ENCODE measurements around the gene GRID2.

The GRID2 gene

DNA sequence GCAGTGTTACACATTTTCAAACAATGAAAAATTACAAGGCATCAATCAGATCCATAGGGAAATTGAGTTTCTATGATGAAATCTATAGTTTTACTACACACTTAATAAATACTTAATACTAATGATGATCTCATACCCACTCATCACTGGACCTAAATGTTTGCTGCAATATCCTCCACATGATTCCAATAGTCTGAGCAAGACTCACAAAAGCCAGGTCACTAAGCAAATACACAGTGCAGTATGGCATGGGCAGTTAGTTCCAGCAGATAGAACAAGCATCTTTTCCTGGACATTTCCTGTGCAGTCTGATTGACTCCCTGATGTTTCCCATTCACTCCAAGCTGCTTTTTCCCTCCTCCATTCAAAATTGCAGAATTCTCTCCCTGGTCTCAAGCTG is 1415.8 kb downstream of the GRID2 start:
- no peak for DNase-seq

DNA sequence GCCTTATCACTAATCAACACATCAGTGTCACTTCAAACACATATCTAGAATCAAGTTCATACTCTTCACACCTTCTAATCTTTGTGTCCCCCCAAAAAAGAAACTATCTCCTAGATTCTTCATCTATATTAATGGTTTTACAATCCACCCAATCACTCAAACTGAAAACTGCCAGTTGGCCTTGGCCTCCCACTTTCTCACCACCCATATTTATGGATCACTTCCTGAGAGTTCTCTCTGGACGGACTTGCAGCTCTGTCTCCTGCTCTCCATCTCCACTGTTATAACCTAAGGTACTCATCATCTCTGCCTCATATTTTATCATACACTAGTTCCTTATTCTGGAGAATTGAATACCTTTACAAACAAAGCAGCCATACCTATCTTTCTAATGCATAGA is 1418.7 kb downstream of the GRID2 start:
- no peak for DNase-seq

DNA sequence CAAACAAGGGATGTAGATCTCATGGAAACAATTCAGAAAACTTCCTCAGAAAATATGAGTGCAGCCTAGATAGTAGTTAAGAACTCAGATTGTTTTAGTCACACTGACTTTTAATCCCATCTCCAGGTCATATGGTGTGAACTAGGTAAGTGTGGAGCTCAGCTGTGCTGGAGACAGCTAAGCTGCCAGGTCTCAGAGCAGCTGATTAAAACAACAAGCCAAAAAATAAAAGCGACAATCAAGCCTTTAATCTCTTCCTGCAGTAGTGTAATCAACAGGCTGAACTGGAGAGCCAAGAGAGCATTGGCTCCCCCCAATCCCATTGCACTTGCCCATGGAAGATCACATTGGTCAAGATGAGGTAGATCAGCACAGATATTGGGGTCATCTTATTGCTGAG is 1426.5 kb downstream of the GRID2 start:
- DNase-seq = no peak

DNA sequence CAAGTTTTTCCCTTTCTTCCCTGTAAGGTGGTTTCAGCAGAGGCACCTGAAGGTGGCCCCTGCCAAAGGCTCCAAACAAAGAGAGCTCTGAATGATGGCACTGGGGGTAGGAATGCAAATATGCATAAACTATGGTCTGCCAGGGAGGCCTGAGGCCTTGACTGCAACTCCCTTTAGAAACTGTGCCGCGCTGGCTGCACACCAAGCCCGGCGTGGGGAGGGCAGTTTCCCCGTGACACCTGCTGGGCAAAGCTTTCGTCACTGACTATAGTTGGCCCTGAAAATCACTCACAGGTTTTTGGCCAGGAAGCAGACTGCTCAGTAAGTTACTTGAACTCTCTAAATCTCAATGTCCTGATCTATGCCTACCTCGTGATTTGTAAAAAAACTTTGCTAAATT is 1427.0 kb downstream of the GRID2 start:
- no peak for DNase-seq

DNA sequence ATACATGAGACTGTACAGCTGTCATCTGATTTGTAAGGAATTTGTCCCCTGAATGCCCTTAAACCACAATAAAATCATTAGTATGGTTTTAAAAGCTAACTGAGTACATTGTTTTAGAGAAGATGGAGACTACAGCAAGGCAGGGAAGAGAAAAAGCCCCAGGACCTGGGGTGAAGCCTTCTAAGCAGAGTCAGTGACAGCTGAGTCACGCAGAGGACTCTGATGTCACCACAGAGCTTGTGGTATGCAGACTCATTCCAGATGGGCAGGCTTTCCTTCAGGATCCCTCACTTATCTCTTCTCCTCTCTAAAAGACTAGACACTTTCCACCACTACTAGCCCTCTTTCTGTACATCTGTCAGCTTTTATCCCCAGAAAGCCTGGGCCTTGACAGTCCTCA is 1427.7 kb downstream of the GRID2 start:
- no peak for DNase-seq

DNA sequence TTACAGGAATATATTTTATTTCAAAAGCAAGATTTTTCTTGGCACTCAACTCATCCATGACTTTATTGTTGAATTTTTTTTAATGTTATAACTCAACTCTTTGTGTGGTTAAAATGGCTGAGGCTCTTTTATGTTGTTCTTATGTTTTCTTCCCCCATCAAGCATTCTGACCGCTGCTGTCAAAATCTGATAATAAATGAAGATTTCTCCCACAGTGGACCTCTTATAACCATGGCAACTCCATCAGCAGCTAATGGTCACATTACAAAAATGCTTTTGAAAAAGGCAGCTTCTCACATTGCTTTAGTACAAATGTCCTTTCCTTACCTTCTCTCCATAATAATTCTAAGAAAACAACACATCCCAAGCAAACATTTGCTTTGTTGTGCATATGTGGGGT is 1428.7 kb downstream of the GRID2 start:
- no peak for DNase-seq

DNA sequence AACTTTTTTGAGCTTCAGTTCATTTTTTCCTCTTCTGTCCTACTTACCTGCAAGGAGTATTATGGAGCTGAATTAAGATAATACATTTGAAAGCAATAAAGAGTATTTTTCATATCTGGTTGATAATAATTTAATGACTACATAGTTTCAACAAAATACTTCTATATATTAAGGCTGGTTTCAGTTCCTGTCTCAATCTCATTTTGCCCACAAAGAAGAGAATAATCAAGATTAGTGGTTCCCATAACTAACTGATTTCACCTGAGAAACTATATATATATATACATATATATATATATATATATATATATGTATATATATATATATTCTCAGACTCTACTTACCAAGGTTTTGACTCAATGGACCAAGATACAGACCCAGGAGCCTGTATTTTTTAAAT is 1437.1 kb downstream of the GRID2 start:
- DNase-seq = no peak

DNA sequence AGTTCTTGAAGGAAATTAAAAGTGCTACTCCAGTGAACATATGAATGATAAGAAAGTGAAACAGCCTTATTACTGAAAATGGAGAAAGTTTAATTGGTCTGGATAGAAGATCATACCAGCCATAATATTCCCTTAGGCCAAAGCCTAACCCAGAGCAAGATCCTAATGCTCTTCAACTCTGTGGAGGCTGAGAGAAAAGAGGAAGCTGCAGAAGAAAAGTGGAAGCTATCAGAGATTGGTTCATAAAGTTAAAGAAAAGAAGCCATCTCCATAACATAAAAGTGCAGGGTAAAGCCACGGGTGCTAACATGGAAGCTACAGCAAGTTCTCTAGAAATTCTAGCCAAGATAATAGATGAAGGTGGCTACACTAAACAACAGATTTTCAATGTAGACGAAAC is 1439.3 kb downstream of the GRID2 start:
- no peak for DNase-seq

DNA sequence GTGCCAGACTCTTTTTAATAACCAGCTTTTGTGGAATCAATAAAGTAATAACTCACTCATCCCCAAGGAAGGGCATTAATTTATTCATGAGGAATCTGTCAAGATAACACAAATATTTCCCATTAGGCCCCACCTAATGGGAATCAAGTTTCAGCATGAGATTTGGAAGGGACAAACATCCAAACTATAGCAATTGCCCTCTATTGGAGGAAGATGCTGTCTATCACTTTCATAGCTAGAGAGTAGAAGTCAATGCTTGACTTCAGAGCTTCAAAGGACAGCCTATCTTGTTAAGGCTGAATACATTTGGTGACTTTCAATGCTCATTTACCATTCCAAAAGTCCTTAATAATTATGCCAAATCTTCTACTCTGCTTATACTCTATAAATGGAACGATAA is 1439.9 kb downstream of the GRID2 start:
- no peak for DNase-seq

DNA sequence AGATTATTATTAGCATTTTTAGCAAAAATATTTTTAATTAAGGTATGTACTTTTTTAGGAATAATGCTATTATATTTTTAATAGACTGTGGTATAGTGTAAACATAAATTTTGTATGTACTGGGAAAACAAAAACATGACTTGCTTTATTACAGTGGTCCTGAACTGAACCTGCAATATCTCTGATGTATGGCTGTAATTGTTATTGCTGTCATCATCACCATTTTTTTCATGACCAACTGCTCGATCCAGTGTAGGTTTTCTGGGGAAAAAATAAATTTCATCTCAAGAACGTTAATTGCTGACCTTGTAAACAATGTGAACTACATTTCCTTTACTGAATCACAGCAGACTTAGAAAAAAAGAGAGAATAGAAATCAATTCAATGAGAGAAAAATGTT is 1441.2 kb downstream of the GRID2 start:
- no peak for DNase-seq

DNA sequence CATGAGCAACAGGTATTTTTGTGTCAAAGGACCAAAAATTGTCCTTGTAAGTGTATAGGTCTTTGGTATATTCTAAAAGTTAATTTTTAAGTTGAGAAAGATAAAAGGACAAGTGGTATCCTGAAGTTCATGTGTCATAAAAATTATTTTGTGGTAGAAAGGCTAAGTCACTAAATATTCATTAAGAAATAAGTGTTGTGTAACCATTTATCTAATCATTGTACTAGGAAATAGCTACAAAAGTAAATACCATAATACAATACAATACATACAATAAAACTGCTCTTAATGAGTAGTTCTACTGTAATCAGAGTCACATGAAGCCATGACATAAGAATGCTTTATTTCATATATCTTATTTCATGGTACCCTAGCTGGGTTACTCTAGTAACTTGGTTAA is 1442.3 kb downstream of the GRID2 start:
- DNase-seq = no peak

DNA sequence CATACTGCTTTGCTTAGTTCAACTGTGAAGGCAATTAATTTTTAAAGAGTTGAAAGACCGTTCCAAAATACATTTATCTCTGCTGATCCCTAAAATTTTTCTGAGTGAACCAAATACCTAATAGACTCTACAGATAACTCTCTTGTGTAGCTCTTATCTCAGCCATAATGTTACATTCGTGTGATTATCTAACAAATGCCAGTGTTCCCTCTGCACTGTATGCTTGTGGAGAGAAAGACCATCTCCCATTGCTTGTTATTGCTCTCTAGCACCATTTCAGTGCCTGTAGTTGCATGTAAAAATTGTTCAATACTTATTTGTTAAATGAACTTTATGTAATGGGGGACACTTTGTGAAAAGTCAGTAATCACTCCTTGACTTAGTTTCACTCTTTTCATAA is 1443.5 kb downstream of the GRID2 start:
- no peak for DNase-seq

DNA sequence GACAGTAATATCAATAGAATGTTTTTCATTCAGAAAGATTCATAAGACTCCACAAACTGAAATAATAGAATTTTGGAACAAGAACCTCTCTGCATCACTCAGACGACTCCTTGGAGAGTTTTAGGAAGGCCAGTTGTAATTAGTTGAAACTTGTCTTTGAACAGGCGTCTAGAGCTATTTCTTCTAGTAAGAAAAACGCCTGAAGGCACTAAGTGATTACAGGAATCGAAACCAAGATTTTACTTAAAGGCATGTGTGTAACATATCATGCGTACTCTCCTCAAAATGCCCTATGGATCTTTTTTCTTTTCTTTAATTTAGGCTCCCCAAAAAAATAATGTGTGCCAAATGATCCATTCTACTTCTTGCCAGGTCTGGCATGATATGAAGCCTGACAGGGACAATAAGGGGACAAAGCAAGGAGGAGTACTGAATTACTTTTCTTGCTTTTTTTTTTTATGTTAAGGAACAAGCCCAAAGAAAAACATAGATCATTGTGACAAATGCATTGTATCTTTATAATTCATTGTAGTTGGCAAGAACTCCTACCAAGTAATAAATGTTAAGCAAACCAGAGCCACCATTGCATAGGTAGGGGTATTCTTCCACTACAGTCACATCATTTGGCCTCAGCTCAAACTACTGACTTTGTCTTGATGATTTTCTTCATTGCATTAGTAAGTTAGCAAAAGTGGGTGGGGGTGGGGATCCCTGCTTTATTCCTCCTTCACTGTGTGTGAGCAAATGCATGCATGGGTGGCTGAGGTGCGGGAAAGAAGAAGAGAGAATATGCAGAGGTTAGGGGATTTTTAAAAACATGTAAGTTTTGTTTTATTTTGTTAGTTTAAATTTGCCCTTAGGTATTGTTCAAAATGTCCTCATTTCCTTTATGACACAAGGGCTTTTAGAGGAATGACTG is 1444.9 kb downstream of the GRID2 start:
- DNase-seq = no peak

DNA sequence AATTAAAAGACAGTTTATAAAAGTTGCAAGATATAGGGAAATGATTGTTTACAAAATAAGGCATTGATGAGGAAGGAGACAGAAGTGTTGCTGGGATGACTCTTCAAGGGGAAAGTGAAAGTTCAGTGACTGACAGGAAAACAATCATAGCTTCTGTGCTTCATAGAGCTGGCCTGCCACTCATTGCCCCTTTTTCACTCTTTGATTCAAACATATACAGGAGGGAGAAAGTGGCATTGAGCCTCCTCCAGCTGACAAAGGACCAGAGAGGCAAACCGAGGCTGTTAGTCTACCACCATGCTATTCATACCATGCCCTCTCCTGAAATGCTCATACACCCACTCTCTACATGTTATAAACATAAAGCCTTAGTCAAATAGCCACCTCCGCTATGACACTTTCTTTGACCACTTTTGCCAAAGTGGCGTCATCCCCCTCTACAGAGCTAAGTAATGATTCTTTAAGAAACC is 1445.6 kb downstream of the GRID2 start:
- DNase-seq = no peak

DNA sequence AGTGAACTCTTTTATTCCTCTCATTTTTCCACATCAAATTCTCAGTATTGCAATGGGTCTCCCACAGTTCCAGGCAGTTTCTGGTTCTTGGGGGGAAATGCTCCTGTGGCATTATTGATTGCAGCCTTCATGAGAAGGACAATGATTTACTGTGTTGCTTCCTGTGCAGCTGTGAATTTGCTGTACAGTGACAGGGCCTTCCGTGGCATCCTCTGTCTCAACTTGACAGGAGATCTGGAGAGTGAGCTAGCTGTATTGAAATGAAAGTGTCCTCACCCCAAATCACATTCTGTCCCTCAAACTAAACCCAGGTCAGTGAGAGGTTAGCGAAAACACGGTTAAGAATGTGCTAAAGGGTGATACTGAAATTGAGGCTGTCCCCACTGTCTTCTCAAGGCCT is 1447.6 kb downstream of the GRID2 start:
- no peak for DNase-seq

DNA sequence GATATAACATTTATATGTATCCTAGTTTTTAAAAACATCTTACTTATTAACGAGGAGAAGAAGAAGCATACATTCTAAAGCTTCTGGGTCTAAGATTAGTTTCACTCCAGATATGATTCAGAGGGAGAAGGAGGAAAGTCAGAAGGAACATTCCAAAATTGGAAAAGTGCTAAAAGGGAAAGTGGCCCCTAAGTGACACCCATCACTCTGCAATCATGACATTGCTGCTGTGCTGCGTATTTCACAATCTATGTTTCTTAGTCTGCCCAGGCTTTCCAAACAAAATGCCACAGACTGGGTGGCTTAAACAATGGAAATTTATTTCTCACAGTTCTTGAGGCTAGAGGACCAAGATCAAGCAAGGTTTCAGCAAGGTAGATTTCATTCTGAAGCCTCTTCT is 1452.3 kb downstream of the GRID2 start:
- DNase-seq = no peak

DNA sequence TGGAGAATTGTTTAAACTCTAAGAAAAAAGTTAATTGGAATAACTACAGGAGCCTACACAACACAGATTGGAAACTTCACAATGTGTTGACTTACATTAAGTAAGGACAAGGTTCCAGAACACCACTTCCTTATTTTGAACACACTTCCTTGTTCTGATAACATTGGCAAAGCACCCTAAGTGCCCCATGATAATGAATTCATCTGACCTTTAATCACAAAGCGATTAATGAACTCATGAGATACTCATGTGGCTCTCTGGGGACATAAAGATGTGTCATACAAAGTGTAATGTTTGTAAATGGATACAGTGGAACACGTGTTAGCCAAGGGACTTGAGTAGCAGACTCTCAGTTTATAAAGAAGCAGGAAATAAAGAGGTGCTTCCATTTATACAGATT is 1455.7 kb downstream of the GRID2 start:
- DNase-seq = no peak

DNA sequence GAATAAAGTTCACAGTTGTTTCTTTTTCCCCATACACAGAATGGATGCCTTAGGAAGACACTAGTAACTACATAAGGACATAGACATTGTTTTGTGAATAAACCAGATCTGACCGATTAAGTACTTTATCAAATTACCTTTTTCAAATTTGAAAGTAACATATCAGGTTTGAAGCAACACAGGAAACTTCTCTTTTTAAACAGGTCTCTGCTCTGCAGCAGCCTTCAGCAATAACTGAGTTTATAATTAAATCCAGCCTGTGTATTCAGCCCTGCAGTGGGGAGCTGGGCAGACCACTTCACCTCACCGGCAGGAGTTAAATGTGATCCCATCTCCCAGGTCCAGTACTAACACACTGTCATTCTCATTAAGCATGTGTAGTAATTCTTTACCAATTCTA is 1456.5 kb downstream of the GRID2 start:
- no peak for DNase-seq

DNA sequence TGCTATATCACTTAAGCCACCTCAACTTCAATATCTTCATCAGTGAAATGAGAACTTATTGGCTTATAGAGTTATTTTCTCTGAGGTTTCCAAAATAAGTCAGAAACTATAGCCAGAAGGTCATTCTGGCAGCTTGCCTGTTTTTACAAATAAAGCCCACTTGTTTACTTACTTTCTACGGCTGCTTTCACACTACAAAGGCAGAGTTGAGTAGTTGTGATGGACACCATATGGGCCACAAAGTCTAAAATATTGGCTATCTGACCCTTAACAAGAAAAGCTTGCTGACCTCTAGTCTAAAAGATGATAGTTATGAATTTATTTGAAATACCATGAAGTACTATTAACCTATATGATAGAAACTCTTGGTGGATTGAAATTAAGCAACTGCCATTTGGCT is 1457.5 kb downstream of the GRID2 start:
- DNase-seq = no peak

DNA sequence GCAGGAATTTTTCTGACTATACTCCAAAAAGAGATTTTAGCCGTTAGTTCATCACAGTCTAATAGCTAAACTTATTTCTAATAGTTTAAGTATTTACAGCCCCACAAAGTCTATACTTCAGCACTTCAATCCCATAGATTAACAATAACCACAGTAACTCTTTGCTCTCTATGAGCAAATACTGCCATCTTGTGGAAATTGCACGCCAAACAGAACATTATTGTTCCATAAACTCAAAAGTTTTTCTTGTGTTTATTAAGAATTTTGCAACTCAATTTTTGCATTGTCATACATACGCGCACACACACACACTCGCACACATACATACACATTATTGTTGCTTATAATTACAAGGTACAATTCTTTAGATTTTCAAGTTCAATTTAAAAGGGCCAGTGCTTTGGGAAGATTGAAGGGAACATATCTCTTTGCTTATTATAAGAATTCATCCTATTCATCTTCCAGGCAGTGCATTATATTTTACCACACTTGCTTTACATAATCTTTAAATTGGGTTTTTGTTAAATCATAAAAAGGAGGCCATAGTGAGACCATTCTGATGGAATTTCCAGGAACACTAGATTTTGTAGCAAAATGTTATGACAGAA is 1461.0 kb downstream of the GRID2 start:
- peak; percentile 11 to 58 for DNase-seq

DNA sequence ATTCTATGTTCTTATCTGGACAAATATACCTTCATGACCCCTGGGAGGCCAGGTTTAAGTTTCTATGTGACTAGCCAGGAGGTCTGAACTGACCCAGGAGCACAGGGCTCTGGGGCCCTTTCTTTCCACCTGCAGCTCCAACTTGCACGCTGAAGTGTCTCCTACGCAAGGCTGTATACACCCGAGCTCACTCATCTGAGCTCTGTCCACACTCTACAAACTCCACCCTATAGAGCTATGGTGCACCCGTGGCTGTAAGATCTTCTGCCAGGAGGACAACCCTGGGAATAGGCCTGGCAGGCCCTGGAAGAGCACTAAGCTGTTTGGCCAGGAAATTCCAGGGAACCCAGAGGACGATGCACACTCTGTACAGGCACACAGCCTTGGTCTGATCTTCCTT is 1464.2 kb downstream of the GRID2 start:
- no peak for DNase-seq

DNA sequence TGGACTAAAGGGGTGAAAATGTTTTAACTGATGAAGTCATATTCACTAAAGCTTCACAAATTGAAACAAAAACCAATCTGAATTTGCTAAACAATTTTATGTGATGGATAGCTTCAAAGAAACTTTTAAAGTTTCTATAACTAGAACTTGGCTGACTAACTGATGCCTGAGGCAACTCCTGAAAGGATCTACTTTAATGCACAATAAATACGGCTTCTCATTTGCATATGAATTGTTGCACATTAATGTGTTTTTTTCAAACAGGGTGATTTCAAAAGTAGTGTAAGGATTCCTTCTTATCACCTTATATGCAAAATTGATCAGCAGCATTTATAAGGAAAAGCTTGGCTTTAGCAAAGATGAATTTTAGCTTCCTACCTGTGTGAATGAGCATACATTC is 1466.4 kb downstream of the GRID2 start:
- no peak for DNase-seq

DNA sequence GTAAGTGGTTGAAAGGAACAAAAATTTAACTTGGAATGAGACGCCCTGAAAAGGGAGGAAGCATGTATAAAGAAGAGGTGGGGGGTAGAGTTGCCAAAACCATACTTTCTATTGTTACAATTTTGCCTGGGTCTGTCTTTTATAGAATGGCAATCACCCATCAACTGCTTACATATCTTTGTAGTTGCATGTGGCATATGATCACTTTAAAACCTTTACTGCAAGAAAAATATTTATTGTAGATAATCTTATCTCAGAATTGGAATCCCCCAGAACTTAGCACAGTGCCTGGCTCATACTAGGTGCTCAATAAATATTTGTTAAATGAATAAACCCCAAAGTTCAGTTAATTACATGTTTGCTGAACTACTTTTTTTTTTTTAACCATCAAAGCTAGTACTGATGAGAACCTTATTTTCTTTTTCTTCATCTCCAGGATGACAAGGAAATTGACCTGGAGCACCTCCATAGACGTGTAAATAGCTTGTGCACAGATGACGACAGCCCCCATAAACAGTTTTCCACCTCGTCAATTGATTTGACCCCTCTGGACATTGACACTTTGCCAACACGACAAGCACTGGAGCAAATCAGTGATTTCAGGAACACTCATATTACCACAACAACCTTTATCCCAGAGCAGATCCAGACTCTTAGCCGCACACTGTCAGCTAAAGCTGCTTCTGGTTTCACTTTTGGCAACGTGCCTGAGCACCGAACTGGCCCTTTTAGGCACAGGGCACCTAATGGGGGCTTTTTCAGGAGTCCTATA is 1468.1 kb downstream of the GRID2 start:
- no peak for DNase-seq

DNA sequence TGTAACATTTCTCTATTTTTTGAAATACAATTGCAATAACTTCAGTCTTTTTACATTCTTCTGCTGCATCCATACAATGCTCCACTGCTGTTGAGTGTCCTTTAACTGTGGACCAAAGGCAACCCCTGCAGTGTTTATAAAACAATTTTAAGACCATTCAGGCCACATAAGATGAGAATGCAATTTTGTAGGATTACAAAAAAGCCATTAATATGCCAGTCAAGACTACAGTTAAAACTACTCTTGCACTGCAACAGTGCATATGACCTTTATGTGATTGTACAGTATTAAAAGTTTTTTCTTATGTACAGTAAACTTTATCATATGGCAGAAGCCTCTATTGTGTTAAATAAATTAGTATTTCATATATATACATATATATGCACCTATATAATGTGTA is 1469.1 kb downstream of the GRID2 start:
- no peak for DNase-seq

All from NCI-H526 (cell line).